Embryonic facial prominence (tissue), 1 donor: Measurements from ENCODE around the gene CCNYL1.
"Not testable (repeated sequence)": the region's sequence is repeated elsewhere in the genome, so short reads cannot be mapped to it uniquely, and the experiment has no call there.

ENCODE experiments used
- DNase-seq: peaks from one replicate; pipeline ENCODE4 v3.0.0-alpha.2; 2016; ENCODE audit errors: extremely low spot score

CCNYL1 gene

GRCh38 chr2:207697411-207697810 lies 14.0 kb upstream of the CCNYL1 start:
- DNase-seq, result no peak

- DNase-seq, result no peak
Measured at GRCh38 chr2:207698301-207698700, 13.1 kb upstream of the CCNYL1 start.

GRCh38 chr2:207704078-207704477 lies 7.4 kb upstream of the CCNYL1 start:
- no peak for DNase-seq

- DNase-seq, result no peak
Measured at GRCh38 chr2:207704671-207705070, 6.8 kb upstream of the CCNYL1 start.

- DNase-seq, result no peak
Measured at GRCh38 chr2:207706936-207707860, 4.2 kb upstream of the CCNYL1 start.

GRCh38 chr2:207711750-207712530 lies 500 bp downstream of the CCNYL1 start:
- no peak for DNase-seq

GRCh38 chr2:207716056-207716455 lies 4.6 kb downstream of the CCNYL1 start:
- no peak for DNase-seq

- DNase-seq, result no peak
Measured at GRCh38 chr2:207718521-207718920, 7.1 kb downstream of the CCNYL1 start.

- no peak for DNase-seq
Measured at GRCh38 chr2:207719008-207719407, 7.6 kb downstream of the CCNYL1 start.

GRCh38 chr2:207719655-207720054 lies 8.2 kb downstream of the CCNYL1 start:
- DNase-seq, result not testable (repeated sequence)

GRCh38 chr2:207720517-207721187 lies 9.2 kb downstream of the CCNYL1 start:
- no peak for DNase-seq

- no peak for DNase-seq
Measured at GRCh38 chr2:207722773-207723424, 11.5 kb downstream of the CCNYL1 start.

GRCh38 chr2:207723425-207723787 lies 12.0 kb downstream of the CCNYL1 start:
- DNase-seq, result not testable (repeated sequence)

- DNase-seq, result no peak
Measured at GRCh38 chr2:207724113-207724512, 12.7 kb downstream of the CCNYL1 start.

GRCh38 chr2:207725873-207726578 lies 14.6 kb downstream of the CCNYL1 start:
- no peak for DNase-seq

- DNase-seq, result no peak
Measured at GRCh38 chr2:207727261-207727660, 15.8 kb downstream of the CCNYL1 start.

- DNase-seq, result no peak
Measured at GRCh38 chr2:207729465-207729998, 18.1 kb downstream of the CCNYL1 start.

GRCh38 chr2:207731138-207731537 lies 19.7 kb downstream of the CCNYL1 start:
- no peak for DNase-seq

- DNase-seq, result no peak
Measured at GRCh38 chr2:207733597-207734240, 22.3 kb downstream of the CCNYL1 start.

GRCh38 chr2:207734264-207734635 lies 22.8 kb downstream of the CCNYL1 start:
- no peak for DNase-seq
